HCT116 (cell line): Measurements from ENCODE around the gene FGFRL1. TPM values are rescaled to one million over a fixed set of nuclear protein-coding genes. Genes with fewer than 3 reads are reported as not detected.

ENCODE experiments used
- ATAC-seq: fragments of 200-7000 bp; cut with Tn5 transposase; 2 replicates; pipeline ENCODE4 v1.9.1; 2020; ENCODE audit warnings: mild to moderate bottlenecking, moderate library complexity
- BruUV-seq: library from RNA; stranded (reverse); fragments of 400-500 nt; replicated peaks from 2 replicates; lab custom pipeline; 2021; lab: Mats Ljungman, UMichigan
- CTCF ChIA-PET: fragments of 300-600 bp; sonication (Branson Sonifier 250); formaldehyde crosslinking; loops from one replicate; lab custom pipeline; 2021; ENCODE audit warnings: antibody characterized with exemption; lab: Charles Lee
- POLR2A ChIA-PET: fragments of 300-600, 350-600 bp; sonication (Branson Sonifier 250); formaldehyde crosslinking; loops from one replicate; lab custom pipeline; 2021; ENCODE audit warnings: antibody characterized with exemption; lab: Charles Lee
- RAD21 ChIA-PET, 2 experiments: fragments of 300-600 bp; sonication (Branson Sonifier 250); formaldehyde crosslinking; loops; one replicate each; lab custom pipeline; 2023; ENCODE audit warnings: low total read pairs in 2 of 2; ENCODE audit not compliant: uncharacterized antibody in 2 of 2, unreplicated experiment in 2 of 2, low non-redundant PET in 1 of 2; lab: Charles Lee
- DNase-seq: peaks from one replicate; pipeline ENCODE4 v3.0.0-alpha.2; 2010; ENCODE audit warnings: low read depth, low spot score
- H2AFZ ChIP-seq: fragments of 200-600 bp; shearing (Covaris generic), sonication (generic); 2 replicates; pipeline ENCODE4 v1.6.1; 2017; ENCODE audit warnings: low read depth, mixed run types, mixed read lengths, antibody characterized with exemption, low read length; ENCODE audit not compliant: poor library complexity, severe bottlenecking
- H3K27ac ChIP-seq: 2 replicates; pipeline ENCODE4 v1.5.1; 2012; ENCODE audit warnings: low read depth, low read length
- H3K27me3 ChIP-seq: fragments of 200-600 bp; sonication (generic); 2 replicates; pipeline ENCODE4 v1.6.1; 2016; ENCODE audit warnings: mixed run types, low read length, mixed read lengths; ENCODE audit not compliant: insufficient read depth
- H3K36me3 ChIP-seq, 2 experiments: fragments of 200-500 bp in 1 of 2; fragments of 200-600 bp in 1 of 2; sonication (Bioruptor generic) in 1 of 2; sonication (generic) in 1 of 2; 2 replicates each; pipeline versions ENCODE4 v1.5.1 to v1.6.1; 2014 to 2016; ENCODE audit warnings: low read length in 2 of 2, inconsistent platforms in 1 of 2, mixed read lengths in 1 of 2, mixed run types in 1 of 2; ENCODE audit not compliant: insufficient read depth in 2 of 2, control insufficient read depth in 1 of 2
- H3K4me1 ChIP-seq, 2 experiments: fragments of 200-600 bp in 1 of 2; sonication (generic) in 1 of 2; 2 replicates each; pipeline versions ENCODE4 v1.5.1 to v1.6.1; 2012 to 2017; ENCODE audit warnings: low read length in 2 of 2, inconsistent platforms in 1 of 2, mild to moderate bottlenecking in 1 of 2, mixed read lengths in 1 of 2, mixed run types in 1 of 2, moderate library complexity in 1 of 2; ENCODE audit not compliant: insufficient read depth in 2 of 2, control insufficient read depth in 1 of 2
- H3K4me2 ChIP-seq: fragments of 200-600 bp; sonication (generic); 2 replicates; pipeline ENCODE4 v1.6.1; 2017; ENCODE audit warnings: mixed run types, low read length, mixed read lengths
- H3K4me3 ChIP-seq, 2 experiments: fragments of 200-600 bp in 1 of 2; sonication (generic) in 1 of 2; replicated peaks in 1 of 2; 2 replicates each; pipeline ENCODE4 v1.5.1; 2011 to 2016; ENCODE audit warnings: low read length in 2 of 2, control low read depth in 1 of 2, low read depth in 1 of 2, mild to moderate bottlenecking in 1 of 2, mixed read lengths in 1 of 2, mixed run types in 1 of 2
- H3K79me2 ChIP-seq: fragments of 200-600 bp; sonication (generic); 2 replicates; pipeline ENCODE4 v1.6.1; 2017; ENCODE audit warnings: mild to moderate bottlenecking, mixed run types, low read length, moderate library complexity, mixed read lengths; ENCODE audit not compliant: insufficient read depth
- H3K9ac ChIP-seq: fragments of 200-600 bp; sonication (generic); 2 replicates; pipeline ENCODE4 v1.6.1; 2016; ENCODE audit warnings: low read length, mixed read lengths
- H3K9me2 ChIP-seq: fragments of 200-600 bp; sonication (generic), shearing (Covaris generic); 2 replicates; pipeline ENCODE4 v1.6.1; 2017; ENCODE audit warnings: mixed run types, mild to moderate bottlenecking, moderate library complexity; ENCODE audit not compliant: insufficient read depth
- H3K9me3 ChIP-seq, 2 experiments: fragments of 200-500 bp in 1 of 2; fragments of 200-600 bp in 1 of 2; sonication (Bioruptor generic) in 1 of 2; sonication (generic) in 1 of 2; 2 replicates each; pipeline ENCODE4 v1.6.1; 2014 to 2017; ENCODE audit warnings: low read length in 2 of 2, mixed read lengths in 2 of 2, inconsistent platforms in 1 of 2, low read depth in 1 of 2, mild to moderate bottlenecking in 1 of 2, mixed run types in 1 of 2, moderate library complexity in 1 of 2; ENCODE audit not compliant: control insufficient read depth in 1 of 2, insufficient read depth in 1 of 2
- H4K20me1 ChIP-seq: fragments of 200-600 bp; sonication (generic), shearing (Covaris generic); 2 replicates; pipeline ENCODE4 v1.6.1; 2017; ENCODE audit warnings: mixed run types, mild to moderate bottlenecking, moderate library complexity; ENCODE audit not compliant: insufficient read depth
- EGR1 ChIP-seq: IDR thresholded peaks from 2 replicates; pipeline ENCODE4 v1.6.1; 2012; ENCODE audit warnings: low read depth
- ELF1 ChIP-seq: IDR thresholded peaks from 2 replicates; pipeline ENCODE4 v1.6.1; 2012; ENCODE audit warnings: low read depth, borderline replicate concordance
- EZH2 ChIP-seq: fragments of 200-600 bp; sonication (generic); IDR thresholded peaks from 2 replicates; pipeline ENCODE4 v1.6.1; 2017; ENCODE audit warnings: antibody characterized with exemption, mixed run types
- EZH2phosphoT487 ChIP-seq: fragments of 200-600 bp; IDR thresholded peaks from 2 replicates; pipeline ENCODE4 v1.6.1; 2018; ENCODE audit warnings: antibody characterized with exemption, borderline replicate concordance
- FOSL1 ChIP-seq: IDR thresholded peaks from 2 replicates; pipeline ENCODE4 v1.6.1; 2012; ENCODE audit warnings: low read depth
- JUND ChIP-seq: IDR thresholded peaks from 2 replicates; pipeline ENCODE4 v1.6.1; 2012
- POLR2AphosphoS5 ChIP-seq: IDR thresholded peaks from 2 replicates; pipeline ENCODE4 v1.6.1; 2011; ENCODE audit warnings: mild to moderate bottlenecking, low read depth, low read length, moderate library complexity
- RAD21 ChIP-seq: IDR thresholded peaks from 2 replicates; pipeline ENCODE4 v1.6.1; 2012; ENCODE audit warnings: low read depth, mild to moderate bottlenecking
- SIN3A ChIP-seq: IDR thresholded peaks from 2 replicates; pipeline ENCODE4 v1.6.1; 2012; ENCODE audit warnings: low read depth
- ZNF274 ChIP-seq: fragments of 200-500 bp; sonication (Bioruptor generic); IDR thresholded peaks from 2 replicates; pipeline ENCODE4 v1.6.1; 2014; ENCODE audit warnings: mild to moderate bottlenecking, low read depth, low read length, inconsistent platforms
- intact Hi-C: fragments of 100-400 bp; cut with micrococcal nuclease; formaldehyde crosslinking; loops from 2 replicates; pipeline ENCODE4 v1.10.0; 2022
- total RNA-seq: library from RNA; stranded (reverse); gene quantifications from one replicate; pipeline ENCODE4 v1.2.1, GENCODE V29; 2021; ENCODE audit not compliant: unreplicated experiment
- TF ChIP-seq, protein P1 (sequence below): IDR thresholded peaks from 2 replicates; pipeline ENCODE4 v1.6.1; 2011; ENCODE audit warnings: mild to moderate bottlenecking, low read length, moderate library complexity; ENCODE audit not compliant: insufficient replicate concordance; ENCODE audit errors: extremely low read depth
- TF ChIP-seq, protein P2 (sequence below): IDR thresholded peaks from 2 replicates; pipeline ENCODE4 v1.6.1; 2012; ENCODE audit warnings: low read depth

Gene FGFRL1
- total RNA-seq, 1 experiment from 2014 or later: 91.1 TPM

DNA sequence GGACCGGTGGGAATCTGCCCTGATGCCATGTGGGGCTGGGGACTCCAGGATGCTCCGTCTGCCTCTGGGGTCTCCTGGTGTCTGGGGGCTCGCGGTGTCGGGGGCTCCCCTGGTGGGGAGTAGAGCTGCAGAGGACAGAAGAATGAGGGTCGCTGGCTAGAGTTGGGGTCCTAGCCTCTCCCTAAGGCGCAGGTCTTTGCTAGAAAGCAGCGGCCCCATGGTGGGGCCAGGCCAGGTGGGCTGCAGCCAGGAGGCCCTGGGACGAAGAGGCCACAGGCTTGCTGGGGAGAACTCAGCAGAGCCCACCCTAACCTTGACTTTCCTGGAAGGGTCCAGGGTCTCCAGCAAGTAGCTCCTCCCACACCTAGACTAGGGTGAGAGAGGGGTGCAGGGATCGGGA lies 21.4 kb downstream of the FGFRL1 start (continued):
- TF ChIP-seq, protein P1, sequence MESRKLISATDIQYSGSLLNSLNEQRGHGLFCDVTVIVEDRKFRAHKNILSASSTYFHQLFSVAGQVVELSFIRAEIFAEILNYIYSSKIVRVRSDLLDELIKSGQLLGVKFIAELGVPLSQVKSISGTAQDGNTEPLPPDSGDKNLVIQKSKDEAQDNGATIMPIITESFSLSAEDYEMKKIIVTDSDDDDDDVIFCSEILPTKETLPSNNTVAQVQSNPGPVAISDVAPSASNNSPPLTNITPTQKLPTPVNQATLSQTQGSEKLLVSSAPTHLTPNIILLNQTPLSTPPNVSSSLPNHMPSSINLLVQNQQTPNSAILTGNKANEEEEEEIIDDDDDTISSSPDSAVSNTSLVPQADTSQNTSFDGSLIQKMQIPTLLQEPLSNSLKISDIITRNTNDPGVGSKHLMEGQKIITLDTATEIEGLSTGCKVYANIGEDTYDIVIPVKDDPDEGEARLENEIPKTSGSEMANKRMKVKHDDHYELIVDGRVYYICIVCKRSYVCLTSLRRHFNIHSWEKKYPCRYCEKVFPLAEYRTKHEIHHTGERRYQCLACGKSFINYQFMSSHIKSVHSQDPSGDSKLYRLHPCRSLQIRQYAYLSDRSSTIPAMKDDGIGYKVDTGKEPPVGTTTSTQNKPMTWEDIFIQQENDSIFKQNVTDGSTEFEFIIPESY: no peak
- no peak for TF ChIP-seq EGR1
- TF ChIP-seq, protein P2, sequence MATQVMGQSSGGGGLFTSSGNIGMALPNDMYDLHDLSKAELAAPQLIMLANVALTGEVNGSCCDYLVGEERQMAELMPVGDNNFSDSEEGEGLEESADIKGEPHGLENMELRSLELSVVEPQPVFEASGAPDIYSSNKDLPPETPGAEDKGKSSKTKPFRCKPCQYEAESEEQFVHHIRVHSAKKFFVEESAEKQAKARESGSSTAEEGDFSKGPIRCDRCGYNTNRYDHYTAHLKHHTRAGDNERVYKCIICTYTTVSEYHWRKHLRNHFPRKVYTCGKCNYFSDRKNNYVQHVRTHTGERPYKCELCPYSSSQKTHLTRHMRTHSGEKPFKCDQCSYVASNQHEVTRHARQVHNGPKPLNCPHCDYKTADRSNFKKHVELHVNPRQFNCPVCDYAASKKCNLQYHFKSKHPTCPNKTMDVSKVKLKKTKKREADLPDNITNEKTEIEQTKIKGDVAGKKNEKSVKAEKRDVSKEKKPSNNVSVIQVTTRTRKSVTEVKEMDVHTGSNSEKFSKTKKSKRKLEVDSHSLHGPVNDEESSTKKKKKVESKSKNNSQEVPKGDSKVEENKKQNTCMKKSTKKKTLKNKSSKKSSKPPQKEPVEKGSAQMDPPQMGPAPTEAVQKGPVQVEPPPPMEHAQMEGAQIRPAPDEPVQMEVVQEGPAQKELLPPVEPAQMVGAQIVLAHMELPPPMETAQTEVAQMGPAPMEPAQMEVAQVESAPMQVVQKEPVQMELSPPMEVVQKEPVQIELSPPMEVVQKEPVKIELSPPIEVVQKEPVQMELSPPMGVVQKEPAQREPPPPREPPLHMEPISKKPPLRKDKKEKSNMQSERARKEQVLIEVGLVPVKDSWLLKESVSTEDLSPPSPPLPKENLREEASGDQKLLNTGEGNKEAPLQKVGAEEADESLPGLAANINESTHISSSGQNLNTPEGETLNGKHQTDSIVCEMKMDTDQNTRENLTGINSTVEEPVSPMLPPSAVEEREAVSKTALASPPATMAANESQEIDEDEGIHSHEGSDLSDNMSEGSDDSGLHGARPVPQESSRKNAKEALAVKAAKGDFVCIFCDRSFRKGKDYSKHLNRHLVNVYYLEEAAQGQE: no peak
- no peak for TF ChIP-seq FOSL1
- TF ChIP-seq JUND: no peak
- TF ChIP-seq EZH2phosphoT487: no peak

DNA sequence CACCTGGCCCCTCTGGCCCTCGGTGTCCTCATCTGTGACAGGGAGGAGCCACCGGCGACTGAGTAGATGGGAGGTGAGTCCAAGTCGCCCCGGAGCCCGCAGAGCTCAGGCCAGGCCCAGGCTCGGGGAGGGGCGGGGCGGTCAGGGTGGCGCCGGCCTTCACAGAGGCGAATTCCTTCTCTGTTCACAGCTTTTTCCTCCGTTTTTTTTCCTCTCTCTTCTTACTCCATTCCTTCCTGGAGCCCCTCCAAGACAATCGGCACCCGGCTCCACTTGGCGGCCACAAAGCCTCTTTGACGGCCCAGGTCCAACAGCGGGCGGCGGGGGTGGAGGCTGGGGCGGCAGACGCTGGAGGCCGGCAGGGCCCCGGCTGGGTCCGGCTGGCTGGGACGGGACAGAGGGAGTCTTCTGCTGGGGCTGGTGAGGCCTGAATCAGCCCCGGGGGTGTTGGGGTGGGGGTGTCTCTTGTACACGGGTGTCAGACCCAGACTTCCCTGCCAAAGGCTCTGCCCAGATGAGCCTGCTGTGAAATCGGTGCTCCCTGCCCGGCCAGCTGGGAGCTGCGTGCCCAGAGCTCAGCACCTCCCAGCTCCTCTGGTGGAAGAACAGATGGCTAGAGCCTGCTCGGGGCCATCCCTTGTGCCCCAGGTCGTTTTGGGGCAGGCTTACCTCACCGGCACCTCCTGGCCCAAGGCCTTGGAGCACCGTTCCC lies 22.6 kb downstream of the FGFRL1 start:
- H3K27ac ChIP-seq: no peak overlapping the region
- ChIA-PET CTCF (no interaction called here), POLR2A (interaction anchor here (0.6 kb wide), 1 partner anchor 9 kb away, joined by 4 read pairs; no protein-coding TSS in a partner anchor), RAD21 (no interaction called here)
- H3K9me3 ChIP-seq: no peaks in the 10 kb centered on the region
- H3K27me3 ChIP-seq: no peaks in the 10 kb centered on the region
- DNase-seq (no peak), ATAC-seq (no peak)
- H2AFZ ChIP-seq: no peak overlapping the region
- H4K20me1 ChIP-seq: no peaks in the 10 kb centered on the region
- no peaks in the 10 kb centered on the region for H3K36me3 ChIP-seq
- H3K4me3 ChIP-seq: no peak overlapping the region
- BruUV-seq: no TSS peak
- H3K9me2 ChIP-seq: no peaks in the 10 kb centered on the region
- H3K4me2 ChIP-seq: no peak overlapping the region
- H3K4me1 ChIP-seq: peaks cover 16 to 29% of the 10 kb centered on the region in 2 experiments
- no peaks in the 10 kb centered on the region for H3K79me2 ChIP-seq
- intact Hi-C loops: no loop called here
- no peak overlapping the region for H3K9ac ChIP-seq
- TF ChIP-seq SIN3A (no peak), ELF1 (no peak), RAD21 (no peak), FOSL1 (no peak), EGR1 (no peak), POLR2AphosphoS5 (no peak), ZNF274 (no peak), EZH2 (no peak)
- TF ChIP-seq, protein P2: no peak
